ENCODE results near the gene LAMB3. TPM values are rescaled to one million over a fixed set of nuclear protein-coding genes. Genes with fewer than 3 reads are reported as not detected.

The LAMB3 gene
- total RNA-seq, 5 donors from 2014 or later (not counting 1 experiment from before 2014, with no cell fraction given): 0.25 to 1.2 (median 0.56) TPM

GRCh38 chr1:209617047-209617673 is 35.1 kb downstream of the LAMB3 start:
- H3K4me1 ChIP-seq (ENCODE audit: control insufficient read depth in 1 of 2, extremely low read depth in 1 of 2, insufficient read depth in 2 of 2, low read length in 2 of 2): peaks cover 0 to 12% of the 10 kb centered on the region in 2 experiments
- CTCF ChIA-PET: interaction anchor here in 1 of 2 donors (0.6 kb wide), 1 partner anchor 430 kb away, joined by 3 read pairs; no protein-coding TSS in a partner anchor
- ATAC-seq (replicated peaks in 1 of 4) (no peak), DNase-seq (no peak)
- no peaks in the 10 kb centered on the region for H3K9me3 ChIP-seq
- Mint-ChIP-seq H3K27me3 (no peaks in the 10 kb centered on the region), H3K36me3 (peaks cover 8% of the 10 kb centered on the region), H3K4me1 (peaks cover 0 to 11% (median 10%) of the 10 kb centered on the region in 3 donors), H3K4me3 (no peak overlapping the region), H3K27ac (no peak overlapping the region), H3K9me3 (no peaks in the 10 kb centered on the region)
- H3K36me3 ChIP-seq (ENCODE audit: control insufficient read depth in 2 of 2, extremely low read depth in 1 of 2, insufficient read depth in 1 of 2, low read length in 1 of 2): no peaks in the 10 kb centered on the region
- no peak overlapping the region for H3K27ac ChIP-seq (ENCODE audit: low read length)
- POLR2A ChIA-PET: no interaction called here
- no peak overlapping the region for H3K4me3 ChIP-seq (ENCODE audit: control insufficient read depth in 1 of 2, extremely low read depth in 1 of 2, low read length in 1 of 2)
- WGBS (ENCODE audit: insufficient coverage): 97% methylated on average over 8 of the region's 10 CpGs
- no peaks in the 10 kb centered on the region for H3K27me3 ChIP-seq (replicated peaks in 1 of 2; ENCODE audit: control insufficient read depth in 2 of 2, extremely low read depth in 1 of 2, insufficient read depth in 2 of 2, low read length in 1 of 2)

DNA sequence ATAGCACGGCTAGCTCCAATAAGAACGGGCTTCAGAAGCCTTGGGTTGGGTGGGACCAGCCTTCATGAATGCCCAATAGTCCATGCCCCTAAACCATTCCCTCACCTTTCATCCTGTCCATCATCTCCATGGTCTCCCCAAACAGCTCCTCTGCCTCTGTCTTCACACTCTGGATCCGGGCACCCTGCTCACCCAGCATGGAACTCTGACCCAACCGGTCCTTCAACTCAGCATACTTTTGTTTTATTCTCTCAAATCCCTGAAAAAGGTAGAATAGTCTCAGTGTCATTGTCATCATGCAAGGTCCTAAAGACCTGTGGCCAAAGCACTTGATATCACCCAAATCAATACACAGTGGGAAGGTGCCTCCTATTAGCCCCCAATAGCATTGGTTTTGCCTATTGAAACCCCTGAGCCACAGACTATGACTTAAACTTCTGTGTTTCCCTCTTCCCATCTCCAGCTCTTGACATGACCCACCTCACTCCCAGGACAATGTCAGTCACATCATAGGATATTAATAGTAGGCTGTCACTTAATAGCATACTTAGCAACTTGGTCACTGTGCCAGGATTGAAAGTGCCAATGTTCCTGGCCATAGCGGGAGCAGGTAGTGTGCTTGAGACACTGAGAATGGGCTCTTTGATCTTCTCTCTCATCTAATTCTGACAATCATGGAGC is 35.7 kb downstream of the LAMB3 start:
- Mint-ChIP-seq H3K27me3 (no peaks in the 10 kb centered on the region), H3K36me3 (peaks cover 8% of the 10 kb centered on the region), H3K4me3 (no peak overlapping the region), H3K4me1 (peaks cover 0 to 11% (median 10%) of the 10 kb centered on the region in 3 donors), H3K27ac (no peak overlapping the region), H3K9me3 (no peaks in the 10 kb centered on the region)
- Histone ChIP-seq H3K27ac (ENCODE audit: low read length) (no peak overlapping the region), H3K4me1 (ENCODE audit: control insufficient read depth in 1 of 2, extremely low read depth in 1 of 2, insufficient read depth in 2 of 2, low read length in 2 of 2) (peaks cover 0 to 12% of the 10 kb centered on the region in 2 experiments), H3K36me3 (ENCODE audit: control insufficient read depth in 2 of 2, extremely low read depth in 1 of 2, insufficient read depth in 1 of 2, low read length in 1 of 2) (no peaks in the 10 kb centered on the region), H3K4me3 (ENCODE audit: control insufficient read depth in 1 of 2, extremely low read depth in 1 of 2, low read length in 1 of 2) (no peak overlapping the region), H3K9me3 (no peaks in the 10 kb centered on the region), H3K27me3 (replicated peaks in 1 of 2; ENCODE audit: control insufficient read depth in 2 of 2, extremely low read depth in 1 of 2, insufficient read depth in 2 of 2, low read length in 1 of 2) (no peaks in the 10 kb centered on the region)
- ChIA-PET POLR2A (no interaction called here), CTCF (interaction anchor here in 1 of 2 donors (0.6 kb wide), 1 partner anchor 429 kb away, joined by 3 read pairs; no protein-coding TSS in a partner anchor)
- WGBS (ENCODE audit: insufficient coverage): 90% methylated on average over 5 of the region's 5 CpGs
- no peak for DNase-seq
- no peak for ATAC-seq (replicated peaks in 1 of 4)

GRCh38 chr1:209614906-209615305 is 37.3 kb downstream of the LAMB3 start:
- no peak overlapping the region for H3K27ac Mint-ChIP-seq
- WGBS (ENCODE audit: insufficient coverage): 88% methylated on average over 3 of the region's 5 CpGs
- H3K27me3 Mint-ChIP-seq: no peaks in the 10 kb centered on the region
- H3K9me3 Mint-ChIP-seq: no peaks in the 10 kb centered on the region
- Histone ChIP-seq H3K4me3 (ENCODE audit: control insufficient read depth in 1 of 2, extremely low read depth in 1 of 2, low read length in 1 of 2) (no peak overlapping the region), H3K36me3 (ENCODE audit: control insufficient read depth in 2 of 2, extremely low read depth in 1 of 2, insufficient read depth in 1 of 2, low read length in 1 of 2) (no peaks in the 10 kb centered on the region), H3K27ac (ENCODE audit: low read length) (no peak overlapping the region), H3K4me1 (ENCODE audit: control insufficient read depth in 1 of 2, extremely low read depth in 1 of 2, insufficient read depth in 2 of 2, low read length in 2 of 2) (peaks cover 0 to 12% of the 10 kb centered on the region in 2 experiments), H3K9me3 (no peaks in the 10 kb centered on the region), H3K27me3 (replicated peaks in 1 of 2; ENCODE audit: control insufficient read depth in 2 of 2, extremely low read depth in 1 of 2, insufficient read depth in 2 of 2, low read length in 1 of 2) (no peaks in the 10 kb centered on the region)
- H3K36me3 Mint-ChIP-seq: peaks cover 8% of the 10 kb centered on the region
- ChIA-PET CTCF (no interaction called here), POLR2A (no interaction called here)
- ATAC-seq (replicated peaks in 1 of 4) (no peak), DNase-seq (no peak)
- no peak overlapping the region for H3K4me3 Mint-ChIP-seq
- peaks cover 0 to 11% (median 10%) of the 10 kb centered on the region in 3 donors for H3K4me1 Mint-ChIP-seq

DNA sequence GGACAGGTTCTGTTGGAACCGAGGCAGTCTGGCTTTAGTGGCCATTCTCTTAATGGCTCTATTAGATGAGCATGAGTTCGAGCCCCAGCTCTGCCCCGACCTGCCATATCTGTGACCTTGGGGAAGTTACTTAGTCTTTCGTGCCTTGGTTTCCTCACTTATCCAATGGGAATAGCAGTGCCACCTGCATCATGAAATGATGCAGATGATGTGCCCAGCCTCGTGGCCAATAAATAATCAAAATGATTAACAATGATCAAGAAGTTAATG is 38.1 kb downstream of the LAMB3 start:
- peaks cover 0 to 8% (median 7%) of the 10 kb centered on the region in 3 donors for H3K4me1 Mint-ChIP-seq
- Histone ChIP-seq H3K4me3 (ENCODE audit: control insufficient read depth in 1 of 2, extremely low read depth in 1 of 2, low read length in 1 of 2) (no peak overlapping the region), H3K27ac (ENCODE audit: low read length) (no peak overlapping the region), H3K27me3 (replicated peaks in 1 of 2; ENCODE audit: control insufficient read depth in 2 of 2, extremely low read depth in 1 of 2, insufficient read depth in 2 of 2, low read length in 1 of 2) (no peaks in the 10 kb centered on the region), H3K9me3 (no peaks in the 10 kb centered on the region), H3K4me1 (ENCODE audit: control insufficient read depth in 1 of 2, extremely low read depth in 1 of 2, insufficient read depth in 2 of 2, low read length in 2 of 2) (peaks cover 0 to 9% of the 10 kb centered on the region in 2 experiments), H3K36me3 (ENCODE audit: control insufficient read depth in 2 of 2, extremely low read depth in 1 of 2, insufficient read depth in 1 of 2, low read length in 1 of 2) (no peaks in the 10 kb centered on the region)
- CTCF ChIA-PET: no interaction called here
- H3K27me3 Mint-ChIP-seq: no peaks in the 10 kb centered on the region
- no peak overlapping the region for H3K27ac Mint-ChIP-seq
- POLR2A ChIA-PET: no interaction called here
- no peak overlapping the region for H3K4me3 Mint-ChIP-seq
- no peak for DNase-seq
- no peak for ATAC-seq (replicated peaks in 1 of 4)
- WGBS (ENCODE audit: insufficient coverage): 89% methylated on average over 3 of the region's 5 CpGs
- H3K36me3 Mint-ChIP-seq: peaks cover 8% of the 10 kb centered on the region
- H3K9me3 Mint-ChIP-seq: no peaks in the 10 kb centered on the region

DNA sequence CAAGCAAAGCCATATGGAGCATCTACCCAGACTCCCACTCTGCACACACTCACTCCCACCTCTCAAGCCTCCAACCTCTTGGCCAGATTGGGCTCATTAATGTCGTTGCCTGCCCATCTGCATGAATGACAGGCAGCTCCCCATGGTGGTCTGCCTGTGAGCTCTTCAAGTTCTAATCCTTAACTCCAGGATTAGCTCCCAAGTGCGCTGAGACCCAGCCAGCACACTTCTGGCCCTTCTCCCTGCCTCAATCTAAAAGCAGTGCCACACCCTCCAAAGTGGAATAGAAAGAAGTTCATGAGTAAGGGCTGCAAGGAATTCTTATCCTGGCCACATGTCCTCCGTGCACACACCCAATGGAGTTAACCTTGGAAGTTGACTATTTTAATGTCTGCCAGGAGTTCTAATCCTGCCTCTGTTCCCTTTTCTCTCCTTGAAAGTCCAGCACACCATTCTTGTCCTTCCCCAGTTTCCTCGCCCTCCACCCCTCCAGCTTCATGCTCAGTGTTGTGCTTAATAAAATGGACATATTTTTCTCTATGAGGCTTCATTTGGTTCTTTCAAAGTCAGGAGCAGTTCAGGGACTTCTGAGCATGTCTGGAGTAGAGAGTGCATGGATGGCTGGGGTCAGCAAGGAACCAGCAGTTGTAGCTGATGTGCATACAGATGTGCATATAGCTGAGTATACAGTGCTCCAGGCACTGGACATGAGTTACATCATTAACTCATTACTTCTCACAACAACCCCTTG is 38.6 kb downstream of the LAMB3 start:
- H3K27me3 Mint-ChIP-seq: no peaks in the 10 kb centered on the region
- H3K4me1 Mint-ChIP-seq: peaks cover 0 to 3% (median 2%) of the 10 kb centered on the region in 3 donors
- Histone ChIP-seq H3K9me3 (no peaks in the 10 kb centered on the region), H3K4me3 (ENCODE audit: control insufficient read depth in 1 of 2, extremely low read depth in 1 of 2, low read length in 1 of 2) (no peak overlapping the region), H3K27ac (ENCODE audit: low read length) (no peak overlapping the region), H3K27me3 (replicated peaks in 1 of 2; ENCODE audit: control insufficient read depth in 2 of 2, extremely low read depth in 1 of 2, insufficient read depth in 2 of 2, low read length in 1 of 2) (no peaks in the 10 kb centered on the region), H3K4me1 (ENCODE audit: control insufficient read depth in 1 of 2, extremely low read depth in 1 of 2, insufficient read depth in 2 of 2, low read length in 2 of 2) (peaks cover 0 to 4% of the 10 kb centered on the region in 2 experiments), H3K36me3 (ENCODE audit: control insufficient read depth in 2 of 2, extremely low read depth in 1 of 2, insufficient read depth in 1 of 2, low read length in 1 of 2) (no peaks in the 10 kb centered on the region)
- H3K27ac Mint-ChIP-seq: no peak overlapping the region
- ChIA-PET POLR2A (no interaction called here), CTCF (no interaction called here)
- H3K4me3 Mint-ChIP-seq: no peak overlapping the region
- 88% methylated on average over 2 of the region's 4 CpGs for WGBS (ENCODE audit: insufficient coverage)
- no peak for ATAC-seq (replicated peaks in 1 of 4)
- no peaks in the 10 kb centered on the region for H3K9me3 Mint-ChIP-seq
- peaks cover 8% of the 10 kb centered on the region for H3K36me3 Mint-ChIP-seq
- no peak for DNase-seq

- Mint-ChIP-seq H3K9me3 (no peaks in the 10 kb centered on the region), H3K27ac (no peak overlapping the region), H3K36me3 (peaks cover 8% of the 10 kb centered on the region), H3K27me3 (no peaks in the 10 kb centered on the region), H3K4me1 (peaks cover 0 to 2% (median 0%) of the 10 kb centered on the region in 3 donors), H3K4me3 (no peak overlapping the region)
- no peaks in the 10 kb centered on the region for H3K4me1 ChIP-seq (ENCODE audit: control insufficient read depth in 1 of 2, extremely low read depth in 1 of 2, insufficient read depth in 2 of 2, low read length in 2 of 2)
- H3K27ac ChIP-seq (ENCODE audit: low read length): no peak overlapping the region
- WGBS (ENCODE audit: insufficient coverage): 72% methylated on average over 11 of the region's 12 CpGs
- DNase-seq: no peak
- ChIA-PET POLR2A (no interaction called here), CTCF (no interaction called here)
- ATAC-seq (replicated peaks in 1 of 4): no peak
- no peaks in the 10 kb centered on the region for H3K27me3 ChIP-seq (replicated peaks in 1 of 2; ENCODE audit: control insufficient read depth in 2 of 2, extremely low read depth in 1 of 2, insufficient read depth in 2 of 2, low read length in 1 of 2)
- no peaks in the 10 kb centered on the region for H3K9me3 ChIP-seq
- H3K36me3 ChIP-seq (ENCODE audit: control insufficient read depth in 2 of 2, extremely low read depth in 1 of 2, insufficient read depth in 1 of 2, low read length in 1 of 2): no peaks in the 10 kb centered on the region
- H3K4me3 ChIP-seq (ENCODE audit: control insufficient read depth in 1 of 2, extremely low read depth in 1 of 2, low read length in 1 of 2): no peak overlapping the region
Observed at GRCh38 chr1:209612646-209613399, 39.4 kb downstream of the LAMB3 start.

Data from T-cell (primary cell).